OCI-LY7 (cell line): Measurements from ENCODE around the gene LGR6. TPM values are rescaled to one million over a fixed set of nuclear protein-coding genes. Genes with fewer than 3 reads are reported as not detected.
A peak's percentile ranks its signal among the peaks of the same experiment; 100 is the strongest.
"Not testable (repeated sequence)": the region's sequence is repeated elsewhere in the genome, so short reads cannot be mapped to it uniquely, and the experiment has no call there.

Experiments used
- BruUV-seq: library from RNA; stranded (reverse); fragments of 400-500 nt; replicated peaks from 2 replicates; lab custom pipeline; 2021; lab: Mats Ljungman, UMichigan
- CTCF ChIA-PET: fragments of 300-600 bp; sonication (Branson Sonifier 250); formaldehyde crosslinking; loops from one replicate; lab custom pipeline; 2022; ENCODE audit warnings: antibody characterized with exemption; ENCODE audit not compliant: unreplicated experiment; lab: Charles Lee
- POLR2A ChIA-PET: fragments of 300-600 bp; sonication (Branson Sonifier 250); formaldehyde crosslinking; loops from one replicate; lab custom pipeline; 2022; ENCODE audit warnings: antibody characterized with exemption; lab: Charles Lee
- DNase-seq: peaks from one replicate; pipeline ENCODE4 v3.0.0-alpha.2; 2015; ENCODE audit warnings: low spot score
- H2AFZ ChIP-seq: fragments of 200-600 bp; sonication (generic), shearing (Covaris generic); 2 replicates; pipeline ENCODE4 v1.6.1; 2014; ENCODE audit warnings: mild to moderate bottlenecking, antibody characterized with exemption, low read length, moderate library complexity
- H3K27ac ChIP-seq: fragments of 200-600 bp; sonication (generic); 2 replicates; pipeline ENCODE4 v1.5.1; 2014; ENCODE audit warnings: mixed run types, low read depth, mild to moderate bottlenecking, moderate library complexity, low read length, inconsistent platforms; ENCODE audit not compliant: poor library complexity, severe bottlenecking
- H3K36me3 ChIP-seq: fragments of 200-600 bp; sonication (generic); 2 replicates; pipeline ENCODE4 v1.6.1; 2014; ENCODE audit warnings: mild to moderate bottlenecking, antibody characterized with exemption, low read length, moderate library complexity, mixed read lengths; ENCODE audit not compliant: insufficient read depth
- H3K4me1 ChIP-seq: fragments of 200-600 bp; sonication (generic); 2 replicates; pipeline ENCODE4 v1.5.1; 2014; ENCODE audit warnings: mild to moderate bottlenecking, low read length; ENCODE audit not compliant: insufficient read depth, poor library complexity, severe bottlenecking
- H3K4me2 ChIP-seq: fragments of 200-600 bp; sonication (generic); 2 replicates; pipeline ENCODE4 v1.6.1; 2014; ENCODE audit warnings: mild to moderate bottlenecking, low read length
- H3K4me3 ChIP-seq: fragments of 200-600 bp; sonication (generic); 2 replicates; pipeline ENCODE4 v1.5.1; 2014; ENCODE audit warnings: mild to moderate bottlenecking, low read depth, low read length; ENCODE audit not compliant: poor library complexity, severe bottlenecking
- H3K79me2 ChIP-seq: fragments of 200-600 bp; sonication (generic); 2 replicates; pipeline ENCODE4 v1.6.1; 2016; ENCODE audit warnings: low read depth, mild to moderate bottlenecking, low read length, moderate library complexity, mixed read lengths; ENCODE audit not compliant: insufficient read depth
- H3K9me2 ChIP-seq: fragments of 200-600 bp; sonication (generic); 2 replicates; pipeline ENCODE4 v1.6.1; 2016; ENCODE audit warnings: mild to moderate bottlenecking, low read length, mixed read lengths; ENCODE audit not compliant: insufficient read depth
- H3K9me3 ChIP-seq: fragments of 200-600 bp; sonication (generic); 2 replicates; pipeline ENCODE4 v1.6.1; 2014; ENCODE audit warnings: mild to moderate bottlenecking, mixed run types, low read length, mixed read lengths
- H4K20me1 ChIP-seq: fragments of 200-600 bp; sonication (generic); 2 replicates; pipeline ENCODE4 v1.6.1; 2014; ENCODE audit warnings: mild to moderate bottlenecking, antibody characterized with exemption, low read length, moderate library complexity, mixed read lengths; ENCODE audit not compliant: insufficient read depth
- EZH2phosphoT487 ChIP-seq: fragments of 200-600 bp; sonication (generic); IDR thresholded peaks from 2 replicates; pipeline ENCODE4 v1.6.1; 2018; ENCODE audit warnings: low read depth, borderline replicate concordance, mild to moderate bottlenecking, mixed run types, antibody characterized with exemption, low read length, moderate library complexity, mixed read lengths
- intact Hi-C: fragments of 100-400 bp; cut with micrococcal nuclease; formaldehyde crosslinking; loops from one replicate; pipeline ENCODE4 v1.10.0; 2022; ENCODE audit not compliant: unreplicated experiment
- total RNA-seq, 2 experiments: library from RNA; depleted of rRNA in 1 of 2; stranded (reverse); fragments of >200 nt in 1 of 2; shearing (Covaris generic) in 1 of 2; gene quantifications; 2 replicates each; pipeline ENCODE4 v1.2.3, GENCODE V29; 2014 to 2022
- TF ChIP-seq, protein P1 (sequence below): fragments of 200-600 bp; sonication (generic); conservative IDR thresholded peaks from 2 replicates; pipeline ENCODE4 v1.5.1; 2014; ENCODE audit warnings: mild to moderate bottlenecking, antibody characterized with exemption, low read length, moderate library complexity, mixed read lengths

LGR6 gene
- total RNA-seq, 2 experiments from 2014 or later = not detected

DNA sequence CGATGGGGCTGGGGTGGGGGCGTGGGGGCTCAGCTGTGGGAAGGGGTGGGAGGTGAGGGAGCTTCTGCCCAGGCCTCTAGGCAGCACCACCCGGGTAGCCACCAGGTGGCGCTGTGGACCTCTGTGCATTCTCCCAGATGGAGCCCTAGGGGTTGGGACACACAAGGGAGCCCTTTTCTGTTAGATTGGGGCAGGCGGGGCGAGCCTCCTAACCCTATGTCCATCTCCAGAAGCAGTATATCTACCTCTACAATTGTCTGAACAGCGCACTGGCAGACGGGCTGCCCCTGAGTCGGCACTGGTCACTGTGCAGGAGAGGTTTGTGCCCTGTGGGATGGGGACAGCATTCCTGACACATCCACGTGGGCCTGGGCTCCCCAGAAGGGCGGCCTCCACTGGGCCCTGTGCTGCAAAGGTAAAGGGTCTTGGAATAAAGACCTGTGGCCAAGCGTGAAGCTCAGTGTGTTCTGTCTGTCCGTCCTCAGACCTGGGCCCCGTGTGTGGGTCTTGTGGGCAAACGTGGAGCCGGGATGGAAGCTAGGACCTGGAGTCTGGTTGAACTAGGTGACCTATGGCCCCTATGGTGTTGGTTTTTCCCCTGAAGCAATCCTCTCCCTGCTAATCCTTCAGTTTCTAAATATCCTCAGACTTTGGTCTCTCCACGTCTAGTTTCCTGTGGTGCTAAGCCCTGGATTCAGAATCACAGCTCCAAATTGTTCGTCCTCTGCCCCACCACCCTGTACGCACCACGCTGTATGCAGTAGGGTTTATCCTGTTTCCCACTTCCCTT lies 4.4 kb upstream of the LGR6 start:
- H3K36me3 ChIP-seq = no peaks in the 10 kb centered on the region
- no peaks in the 10 kb centered on the region for H4K20me1 ChIP-seq
- H3K27ac ChIP-seq = no peak overlapping the region
- intact Hi-C loops = loop anchor here (5.0 to 10.0 kb wide), 2 partner anchors 426 to 528 kb away; no protein-coding TSS in a partner anchor
- no peak overlapping the region for H3K4me2 ChIP-seq
- TF ChIP-seq, protein P1, sequence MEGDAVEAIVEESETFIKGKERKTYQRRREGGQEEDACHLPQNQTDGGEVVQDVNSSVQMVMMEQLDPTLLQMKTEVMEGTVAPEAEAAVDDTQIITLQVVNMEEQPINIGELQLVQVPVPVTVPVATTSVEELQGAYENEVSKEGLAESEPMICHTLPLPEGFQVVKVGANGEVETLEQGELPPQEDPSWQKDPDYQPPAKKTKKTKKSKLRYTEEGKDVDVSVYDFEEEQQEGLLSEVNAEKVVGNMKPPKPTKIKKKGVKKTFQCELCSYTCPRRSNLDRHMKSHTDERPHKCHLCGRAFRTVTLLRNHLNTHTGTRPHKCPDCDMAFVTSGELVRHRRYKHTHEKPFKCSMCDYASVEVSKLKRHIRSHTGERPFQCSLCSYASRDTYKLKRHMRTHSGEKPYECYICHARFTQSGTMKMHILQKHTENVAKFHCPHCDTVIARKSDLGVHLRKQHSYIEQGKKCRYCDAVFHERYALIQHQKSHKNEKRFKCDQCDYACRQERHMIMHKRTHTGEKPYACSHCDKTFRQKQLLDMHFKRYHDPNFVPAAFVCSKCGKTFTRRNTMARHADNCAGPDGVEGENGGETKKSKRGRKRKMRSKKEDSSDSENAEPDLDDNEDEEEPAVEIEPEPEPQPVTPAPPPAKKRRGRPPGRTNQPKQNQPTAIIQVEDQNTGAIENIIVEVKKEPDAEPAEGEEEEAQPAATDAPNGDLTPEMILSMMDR = peak; percentile 80
- TF ChIP-seq EZH2phosphoT487 = no peak
- H3K9me2 ChIP-seq = no peaks in the 10 kb centered on the region
- H2AFZ ChIP-seq = no peak overlapping the region
- ChIA-PET CTCF (interaction anchor here (0.6 to 2.0 kb wide), 6 partner anchors 26 to 1228 kb away, joined by 3 to 6 read pairs (median 4); no protein-coding TSS in a partner anchor), POLR2A (interaction anchor here (0.6 kb wide), 1 partner anchor 30 kb away, joined by 3 read pairs; no protein-coding TSS in a partner anchor)
- H3K9me3 ChIP-seq = no peaks in the 10 kb centered on the region
- peak; percentile 73 for DNase-seq
- no peak overlapping the region for H3K4me3 ChIP-seq
- peaks cover 3% of the 10 kb centered on the region for H3K4me1 ChIP-seq
- no peaks in the 10 kb centered on the region for H3K79me2 ChIP-seq
- BruUV-seq = no TSS peak

- H3K9me3 ChIP-seq = no peaks in the 10 kb centered on the region
- no peak overlapping the region for H2AFZ ChIP-seq
- no peaks in the 10 kb centered on the region for H4K20me1 ChIP-seq
- no peaks in the 10 kb centered on the region for H3K79me2 ChIP-seq
- DNase-seq = no peak
- H3K9me2 ChIP-seq = no peaks in the 10 kb centered on the region
- no peak overlapping the region for H3K4me2 ChIP-seq
- ChIA-PET CTCF (interaction anchor here (0.8 to 2.0 kb wide), 3 partner anchors 27 to 35 kb away, joined by 3 to 6 read pairs (median 3); no protein-coding TSS in a partner anchor), POLR2A (no interaction called here)
- TF ChIP-seq EZH2phosphoT487 = no peak
- TF ChIP-seq, protein P1 = no peak
- no peak overlapping the region for H3K4me3 ChIP-seq
- H3K27ac ChIP-seq = no peak overlapping the region
- intact Hi-C loops = loop anchor here (5.0 to 10.0 kb wide), 2 partner anchors 425 to 527 kb away; no protein-coding TSS in a partner anchor
- H3K4me1 ChIP-seq = peaks cover 11% of the 10 kb centered on the region
- no peaks in the 10 kb centered on the region for H3K36me3 ChIP-seq
- BruUV-seq = no TSS peak
These were observed 3.5 kb upstream of the LGR6 start for GRCh38 chr1:202189918-202190715.

DNA sequence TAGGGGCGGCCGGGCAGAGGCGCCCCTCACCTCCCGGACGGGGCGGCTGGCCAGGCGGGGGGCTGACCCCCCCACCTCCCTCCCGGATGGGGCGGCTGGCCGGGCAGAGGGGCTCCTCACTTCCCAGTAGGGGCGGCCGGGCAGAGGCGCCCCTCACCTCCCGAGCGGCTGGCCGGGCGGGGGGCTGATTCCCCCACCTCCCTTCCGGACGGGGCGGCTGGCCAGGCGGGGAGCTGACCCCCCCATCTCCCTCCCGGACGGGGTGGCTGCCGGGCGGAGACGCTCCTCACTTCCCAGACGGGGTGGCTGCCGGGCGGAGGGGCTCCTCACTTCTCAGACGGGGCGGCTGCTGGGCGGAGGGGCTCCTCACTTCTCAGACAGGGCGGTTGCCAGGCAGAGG lies 2.2 kb upstream of the LGR6 start:
- DNase-seq, H4K20me1 ChIP-seq, CTCF ChIA-PET, H3K36me3 ChIP-seq, H3K9me2 ChIP-seq, intact Hi-C loops, H3K27ac ChIP-seq, H3K4me3 ChIP-seq, H2AFZ ChIP-seq, H3K79me2 ChIP-seq, H3K9me3 ChIP-seq, POLR2A ChIA-PET, H3K4me2 ChIP-seq, BruUV-seq: not testable (repeated sequence)
- peaks cover 11% of the 10 kb centered on the region for H3K4me1 ChIP-seq
